CD14-positive monocyte (primary cell): ENCODE measurements around the gene REXO4. TPM values are rescaled to one million over a fixed set of nuclear protein-coding genes. Genes with fewer than 3 reads are reported as not detected.

Experiments used
- DNase-seq, 3 donors: peaks; one replicate each; pipeline ENCODE4 v3.0.0-alpha.2; 2011 to 2022
- H2AFZ ChIP-seq: 2 replicates; pipeline ENCODE4 v1.6.0; 2012; ENCODE audit warnings: mild to moderate bottlenecking, low read depth, low read length, inconsistent platforms; ENCODE audit not compliant: insufficient read depth, poor library complexity, severe bottlenecking
- H3K27ac ChIP-seq, 2 donors: 1 replicate in 1 of 2; 2 replicates in 1 of 2; pipeline ENCODE4 v1.5.1; 2012 to 2013; ENCODE audit warnings: low read length in 2 of 2, control low read depth in 1 of 2, inconsistent platforms in 1 of 2, low read depth in 1 of 2, mild to moderate bottlenecking in 1 of 2
- H3K27me3 ChIP-seq, 2 donors: one replicate each; pipeline versions ENCODE4 v1.6.0 to v1.6.1; 2011 to 2013; ENCODE audit warnings: low read length in 2 of 2; ENCODE audit not compliant: control insufficient read depth in 2 of 2, insufficient read depth in 2 of 2
- H3K36me3 ChIP-seq, 2 donors: replicated peaks in 1 of 2; 1 replicate in 1 of 2; 2 replicates in 1 of 2; pipeline versions ENCODE4 v1.5.1 to v1.6.1; 2012 to 2013; ENCODE audit warnings: low read length in 2 of 2, control low read depth in 1 of 2, inconsistent platforms in 1 of 2, mild to moderate bottlenecking in 1 of 2; ENCODE audit not compliant: insufficient read depth in 2 of 2, control insufficient read depth in 1 of 2
- H3K4me1 ChIP-seq, 2 donors: 1 replicate in 1 of 2; 2 replicates in 1 of 2; pipeline versions ENCODE4 v1.5.1 to v1.6.1; 2012 to 2013; ENCODE audit warnings: low read length in 2 of 2, control low read depth in 1 of 2, inconsistent platforms in 1 of 2, mild to moderate bottlenecking in 1 of 2, moderate library complexity in 1 of 2; ENCODE audit not compliant: insufficient read depth in 2 of 2, control insufficient read depth in 1 of 2
- H3K4me2 ChIP-seq: replicated peaks from 2 replicates; pipeline ENCODE3; 2012; ENCODE audit warnings: low read length, moderate library complexity, mild to moderate bottlenecking; ENCODE audit not compliant: poor library complexity, severe bottlenecking; ENCODE audit errors: extremely low read depth
- H3K4me3 ChIP-seq, 3 experiments: fragments of 200-600 bp in 1 of 3; sonication (generic) in 1 of 3; replicated peaks in 1 of 3; 1 replicate in 2 of 3; 2 replicates in 1 of 3; pipeline ENCODE4 v1.5.1; 2011 to 2013; ENCODE audit warnings: low read length in 3 of 3, mild to moderate bottlenecking in 3 of 3, control low read depth in 2 of 3, low read depth in 2 of 3, inconsistent platforms in 1 of 3, moderate library complexity in 1 of 3
- H3K79me2 ChIP-seq: 2 replicates; pipeline ENCODE4 v1.6.0; 2012; ENCODE audit warnings: mild to moderate bottlenecking, control low read depth, inconsistent platforms, low read length, moderate library complexity; ENCODE audit not compliant: insufficient read depth
- H3K9ac ChIP-seq: 2 replicates; pipeline ENCODE4 v1.6.0; 2017; ENCODE audit warnings: low read length, mild to moderate bottlenecking; ENCODE audit not compliant: insufficient read depth, poor library complexity, severe bottlenecking
- H3K9me3 ChIP-seq, 2 donors: replicated peaks in 1 of 2; 1 replicate in 1 of 2; 2 replicates in 1 of 2; pipeline versions ENCODE4 v1.5.1 to v1.6.1; 2012 to 2013; ENCODE audit warnings: low read length in 2 of 2, control low read depth in 1 of 2; ENCODE audit not compliant: control insufficient read depth in 1 of 2, insufficient read depth in 1 of 2
- H4K20me1 ChIP-seq: 2 replicates; pipeline ENCODE4 v1.6.0; 2012; ENCODE audit warnings: mild to moderate bottlenecking, low read length, control low read depth, moderate library complexity; ENCODE audit not compliant: insufficient read depth
- H3K27ac Mint-ChIP-seq, 7 donors: one replicate each; pipeline ENCODE4 v1.8.0; 2020; ENCODE audit warnings: mild to moderate bottlenecking in 7 of 7, mixed read lengths in 7 of 7, moderate library complexity in 6 of 7, inconsistent platforms in 2 of 7
- H3K27me3 Mint-ChIP-seq, 3 donors: one replicate each; pipeline ENCODE4 v1.8.0; 2021 to 2022; ENCODE audit warnings: low read depth in 3 of 3, mild to moderate bottlenecking in 3 of 3, mixed read lengths in 3 of 3, moderate library complexity in 3 of 3, inconsistent platforms in 1 of 3
- H3K36me3 Mint-ChIP-seq, 2 donors: one replicate each; pipeline ENCODE4 v1.8.0; 2020; ENCODE audit warnings: mixed read lengths in 2 of 2, inconsistent platforms in 1 of 2, mild to moderate bottlenecking in 1 of 2
- H3K4me1 Mint-ChIP-seq: one replicate; pipeline ENCODE4 v1.8.0; 2020; ENCODE audit warnings: mild to moderate bottlenecking, mixed read lengths
- H3K4me3 Mint-ChIP-seq, 2 donors: one replicate each; pipeline ENCODE4 v1.8.0; 2020; ENCODE audit warnings: mild to moderate bottlenecking in 2 of 2, mixed read lengths in 2 of 2, moderate library complexity in 1 of 2
- H3K9me3 Mint-ChIP-seq, 7 donors: one replicate each; pipeline ENCODE4 v1.8.0; 2020 to 2022; ENCODE audit warnings: mixed read lengths in 7 of 7, mild to moderate bottlenecking in 6 of 7, moderate library complexity in 6 of 7, inconsistent platforms in 2 of 7
- WGBS: methylation state at CpG from one replicate; pipeline ENCODE4 v1.1.5; 2013; ENCODE audit warnings: missing lambda C conversion rate; ENCODE audit not compliant: insufficient coverage; 5-methylcytosine and 5-hydroxymethylcytosine counted together
- intact Hi-C, 2 donors: fragments of 100-400 bp; cut with micrococcal nuclease; formaldehyde crosslinking; loops; one replicate each; pipeline versions ENCODE4 v1.15.0 to v1.15.1; 2023
- polyA plus RNA-seq, 3 donors: library from polyadenylated mRNA; depleted of rRNA in 1 of 3; unstranded in 2 of 3; stranded (reverse) in 1 of 3; fragments of 300-500 nt in 2 of 3; fragments of >200 nt in 1 of 3; fragmentation: Illumina TruSeq in 2 of 3; gene quantifications; 1 replicate in 2 of 3; 2 replicates in 1 of 3; pipeline ENCODE4 v1.2.3, GENCODE V29; 2012 to 2021
- TF ChIP-seq, protein P1 (sequence below): fragments of 200-600 bp; IDR thresholded peaks from one replicate; pipeline ENCODE4 v1.8.0; 2022; ENCODE audit warnings: antibody characterized with exemption, mild to moderate bottlenecking

REXO4 gene
- polyA plus RNA-seq, 3 donors: 3.0 to 11.0 (median 4.2) TPM

GRCh38 chr9:133360400-133361393 is 57.1 kb downstream of the REXO4 start:
- Mint-ChIP-seq H3K27ac (peak overlapping the region in 3 of 7 donors; percentile 2 to 35 (median 8)), H3K9me3 (peaks cover 0 to 1% (median 0%) of the 10 kb centered on the region in 7 donors), H3K4me3 (no peak overlapping the region), H3K4me1 (peaks cover 27% of the 10 kb centered on the region), H3K27me3 (peaks cover 0 to 2% (median 0%) of the 10 kb centered on the region in 3 donors), H3K36me3 (peaks cover 60 to 68% of the 10 kb centered on the region in 2 donors)
- Histone ChIP-seq H4K20me1 (peaks cover 60% of the 10 kb centered on the region), H2AFZ (no peak overlapping the region), H3K9me3 (no peaks in the 10 kb centered on the region), H3K27ac (no peak overlapping the region), H3K36me3 (peaks cover 53 to 67% of the 10 kb centered on the region in 2 donors), H3K9ac (no peak overlapping the region), H3K4me3 (no peak overlapping the region), H3K4me1 (peaks cover 16 to 21% of the 10 kb centered on the region in 2 donors), H3K4me2 (no peak overlapping the region), H3K27me3 (no peaks in the 10 kb centered on the region), H3K79me2 (peaks cover 27% of the 10 kb centered on the region)
- DNase-seq: no peak
- WGBS: 87% methylated on average over 16 of the region's 21 CpGs
- intact Hi-C loops: no loop called here
- TF ChIP-seq, protein P1, sequence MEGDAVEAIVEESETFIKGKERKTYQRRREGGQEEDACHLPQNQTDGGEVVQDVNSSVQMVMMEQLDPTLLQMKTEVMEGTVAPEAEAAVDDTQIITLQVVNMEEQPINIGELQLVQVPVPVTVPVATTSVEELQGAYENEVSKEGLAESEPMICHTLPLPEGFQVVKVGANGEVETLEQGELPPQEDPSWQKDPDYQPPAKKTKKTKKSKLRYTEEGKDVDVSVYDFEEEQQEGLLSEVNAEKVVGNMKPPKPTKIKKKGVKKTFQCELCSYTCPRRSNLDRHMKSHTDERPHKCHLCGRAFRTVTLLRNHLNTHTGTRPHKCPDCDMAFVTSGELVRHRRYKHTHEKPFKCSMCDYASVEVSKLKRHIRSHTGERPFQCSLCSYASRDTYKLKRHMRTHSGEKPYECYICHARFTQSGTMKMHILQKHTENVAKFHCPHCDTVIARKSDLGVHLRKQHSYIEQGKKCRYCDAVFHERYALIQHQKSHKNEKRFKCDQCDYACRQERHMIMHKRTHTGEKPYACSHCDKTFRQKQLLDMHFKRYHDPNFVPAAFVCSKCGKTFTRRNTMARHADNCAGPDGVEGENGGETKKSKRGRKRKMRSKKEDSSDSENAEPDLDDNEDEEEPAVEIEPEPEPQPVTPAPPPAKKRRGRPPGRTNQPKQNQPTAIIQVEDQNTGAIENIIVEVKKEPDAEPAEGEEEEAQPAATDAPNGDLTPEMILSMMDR: no peak

GRCh38 chr9:133359399-133360175 is 58.2 kb downstream of the REXO4 start:
- Mint-ChIP-seq H3K4me3 (no peak overlapping the region), H3K36me3 (peaks cover 51 to 58% of the 10 kb centered on the region in 2 donors), H3K9me3 (peaks cover 0 to 1% (median 0%) of the 10 kb centered on the region in 7 donors), H3K4me1 (peaks cover 37% of the 10 kb centered on the region), H3K27ac (peak overlapping the region in 6 of 7 donors; percentile 12 to 63 (median 55)), H3K27me3 (peaks cover 0 to 2% (median 0%) of the 10 kb centered on the region in 3 donors)
- intact Hi-C loops: no loop called here
- Histone ChIP-seq H3K9me3 (no peaks in the 10 kb centered on the region), H3K9ac (no peak overlapping the region), H3K79me2 (peaks cover 26% of the 10 kb centered on the region), H3K4me2 (no peak overlapping the region), H3K27me3 (no peaks in the 10 kb centered on the region), H3K27ac (no peak overlapping the region), H2AFZ (no peak overlapping the region), H3K4me3 (no peak overlapping the region), H3K4me1 (peaks cover 27 to 32% of the 10 kb centered on the region in 2 donors), H3K36me3 (peaks cover 43 to 56% of the 10 kb centered on the region in 2 donors), H4K20me1 (peaks cover 49% of the 10 kb centered on the region)
- DNase-seq: no peak
- TF ChIP-seq, protein P1: no peak
- 84% methylated on average over 18 of the region's 20 CpGs for WGBS
